Ishikawa (cell line): ENCODE measurements around the gene ZMYND10.

Experiments used
- CEBPB ChIP-seq: IDR thresholded peaks from 2 replicates; pipeline ENCODE4 v1.6.1; 2012
- CREB1 ChIP-seq: IDR thresholded peaks from 2 replicates; pipeline ENCODE4 v1.6.1; 2012; ENCODE audit warnings: low read depth
- EGR1 ChIP-seq: IDR thresholded peaks from 2 replicates; pipeline ENCODE4 v1.6.1; 2012
- EP300 ChIP-seq: IDR thresholded peaks from 2 replicates; pipeline ENCODE4 v1.6.1; 2012; ENCODE audit warnings: borderline replicate concordance
- FOXM1 ChIP-seq: IDR thresholded peaks from 2 replicates; pipeline ENCODE4 v1.6.1; 2012; ENCODE audit warnings: low read depth, borderline replicate concordance
- MAX ChIP-seq: IDR thresholded peaks from 2 replicates; pipeline ENCODE4 v1.6.1; 2012
- NFIC ChIP-seq: IDR thresholded peaks from 2 replicates; pipeline ENCODE4 v1.6.1; 2012
- RAD21 ChIP-seq: IDR thresholded peaks from 2 replicates; pipeline ENCODE4 v1.6.1; 2012; ENCODE audit warnings: low read depth
- REST ChIP-seq: IDR thresholded peaks from 2 replicates; pipeline ENCODE4 v1.6.1; 2012; ENCODE audit warnings: low read depth, mild to moderate bottlenecking
- TAF1 ChIP-seq: IDR thresholded peaks from 2 replicates; pipeline ENCODE4 v1.6.1; 2012; ENCODE audit warnings: low read depth, mild to moderate bottlenecking
- TCF12 ChIP-seq: IDR thresholded peaks from 2 replicates; pipeline ENCODE4 v1.6.1; 2012; ENCODE audit warnings: low read depth
- TEAD4 ChIP-seq: IDR thresholded peaks from 2 replicates; pipeline ENCODE4 v1.6.1; 2012
- USF1 ChIP-seq: IDR thresholded peaks from 2 replicates; pipeline ENCODE4 v1.6.1; 2012
- YY1 ChIP-seq: IDR thresholded peaks from 2 replicates; pipeline ENCODE4 v1.6.1; 2012; ENCODE audit warnings: low read depth
- ZBTB7A ChIP-seq: IDR thresholded peaks from 2 replicates; pipeline ENCODE4 v1.6.1; 2012; ENCODE audit warnings: low read depth

ZMYND10 gene

GRCh38 chr3:50304601-50305000 is 40.9 kb downstream of the ZMYND10 start:
- TF ChIP-seq YY1: no peak
- TF ChIP-seq FOXM1: no peak
- no peak for TF ChIP-seq EGR1
- no peak for TF ChIP-seq NFIC
- no peak for TF ChIP-seq REST
- TF ChIP-seq TEAD4: no peak
- no peak for TF ChIP-seq RAD21
- no peak for TF ChIP-seq MAX
- no peak for TF ChIP-seq ZBTB7A
- no peak for TF ChIP-seq USF1
- no peak for TF ChIP-seq TAF1
- TF ChIP-seq CREB1: no peak
- no peak for TF ChIP-seq EP300
- TF ChIP-seq CEBPB: no peak

- no peak for TF ChIP-seq EP300
- no peak for TF ChIP-seq TCF12
- TF ChIP-seq RAD21: peak; percentile 45
- peak; percentile 44; the same call in 1 of the 2 replicates for TF ChIP-seq ZBTB7A
- TF ChIP-seq TEAD4: no peak
- no peak for TF ChIP-seq CEBPB
- no peak for TF ChIP-seq TAF1
- TF ChIP-seq REST: no peak
Observed at GRCh38 chr3:50303013-50303815, 42.3 kb downstream of the ZMYND10 start, which contains the start of gene HYAL1. TSS of gene HYAL1 (minus strand) at chr3:50303574. CDS start at chr3:50302956, 618 bp downstream.

GRCh38 chr3:50302095-50303012 is 43.2 kb downstream of the ZMYND10 start:
- TF ChIP-seq TEAD4 (no peak), TCF12 (no peak), EP300 (no peak), USF1 (no peak), REST (no peak)

GRCh38 chr3:50300681-50301254 is 44.8 kb downstream of the ZMYND10 start:
- TF ChIP-seq TEAD4: no peak
- TF ChIP-seq TCF12: no peak
- TF ChIP-seq EGR1: no peak
- TF ChIP-seq YY1: no peak
- no peak for TF ChIP-seq ZBTB7A
- no peak for TF ChIP-seq USF1
- TF ChIP-seq CREB1: no peak
- no peak for TF ChIP-seq TAF1
- no peak for TF ChIP-seq REST
- no peak for TF ChIP-seq CEBPB
- no peak for TF ChIP-seq MAX
- TF ChIP-seq NFIC: no peak
- no peak for TF ChIP-seq FOXM1
- TF ChIP-seq EP300: no peak
- TF ChIP-seq RAD21: no peak
